Uterus (tissue), 4 donors: Measurements from ENCODE around the gene SNX17. TPM values are rescaled to one million over a fixed set of nuclear protein-coding genes. Genes with fewer than 3 reads are reported as not detected.
"Not testable (repeated sequence)": the region's sequence is repeated elsewhere in the genome, so short reads cannot be mapped to it uniquely, and the experiment has no call there.

Source experiments
- DNase-seq, 2 donors: peaks; one replicate each; pipeline ENCODE4 v3.0.0-alpha.2; 2019 to 2020
- H3K27ac ChIP-seq, 2 donors: fragments of 200-600 bp; sonication (generic); 1 replicate in 1 of 2; 2 replicates in 1 of 2; pipeline ENCODE4 v1.5.1; 2016 to 2018
- H3K27me3 ChIP-seq, 2 donors: fragments of 200-600 bp; sonication (generic); one replicate each; pipeline ENCODE4 v1.5.1; 2018 to 2019; ENCODE audit warnings: control low read depth in 1 of 2
- H3K36me3 ChIP-seq, 2 donors: fragments of 200-600 bp; sonication (generic); one replicate each; pipeline ENCODE4 v1.5.1; 2019; ENCODE audit warnings: control low read depth in 1 of 2
- H3K4me1 ChIP-seq, 2 donors: fragments of 200-600 bp; sonication (generic); one replicate each; pipeline ENCODE4 v1.5.1; 2018 to 2019; ENCODE audit warnings: control low read depth in 1 of 2
- H3K4me3 ChIP-seq, 2 donors: fragments of 200-600 bp; sonication (generic); 1 replicate in 1 of 2; 2 replicates in 1 of 2; pipeline ENCODE4 v1.5.1; 2018 to 2019; ENCODE audit warnings: mild to moderate bottlenecking in 1 of 2
- H3K9me3 ChIP-seq, 2 donors: fragments of 200-600 bp; sonication (generic); one replicate each; pipeline ENCODE4 v1.5.1; 2019; ENCODE audit warnings: control low read depth in 1 of 2
- POLR2A ChIP-seq, 2 donors: fragments of 450-650 bp; IDR thresholded peaks; one replicate each; pipeline ENCODE4 v1.6.1; 2016; ENCODE audit warnings: antibody characterized with exemption in 2 of 2, mild to moderate bottlenecking in 1 of 2, moderate library complexity in 1 of 2
- intact Hi-C: fragments of 100-400 bp; cut with DNase I; formaldehyde crosslinking; loops from one replicate; pipeline ENCODE4 v1.15.1; 2023; ENCODE audit warnings: low total_unique reads
- total RNA-seq, 4 donors: library from RNA; depleted of rRNA in 3 of 4; stranded (reverse); fragments of >200 nt in 3 of 4; gene quantifications; one replicate each; pipeline versions ENCODE4 v1.1.0 to v1.2.4, GENCODE V29; 2014 to 2023
- TF ChIP-seq, protein P1 (sequence below), 4 experiments: fragments of 200-600 bp in 2 of 4; fragments of 450-650 bp in 2 of 4; sonication (generic) in 2 of 4; IDR thresholded peaks; one replicate each; pipeline ENCODE4 v1.5.1; 2016 to 2019; ENCODE audit warnings: antibody characterized with exemption in 4 of 4, mild to moderate bottlenecking in 2 of 4, moderate library complexity in 1 of 4
- donor health status: DM: yes; HTN: yes; CAD: no.

The SNX17 gene
- total RNA-seq, 4 donors from 2014 or later, result 89.4 to 91.5 (median 90.8) TPM

GRCh38 chr2:27416151-27416550 lies 45.7 kb downstream of the SNX17 start:
- no peak overlapping the region for H3K27ac ChIP-seq
- DNase-seq, result no peak
- no peak for TF ChIP-seq POLR2A (IDR thresholded peaks at IDR 0.05)
- TF ChIP-seq, protein P1, sequence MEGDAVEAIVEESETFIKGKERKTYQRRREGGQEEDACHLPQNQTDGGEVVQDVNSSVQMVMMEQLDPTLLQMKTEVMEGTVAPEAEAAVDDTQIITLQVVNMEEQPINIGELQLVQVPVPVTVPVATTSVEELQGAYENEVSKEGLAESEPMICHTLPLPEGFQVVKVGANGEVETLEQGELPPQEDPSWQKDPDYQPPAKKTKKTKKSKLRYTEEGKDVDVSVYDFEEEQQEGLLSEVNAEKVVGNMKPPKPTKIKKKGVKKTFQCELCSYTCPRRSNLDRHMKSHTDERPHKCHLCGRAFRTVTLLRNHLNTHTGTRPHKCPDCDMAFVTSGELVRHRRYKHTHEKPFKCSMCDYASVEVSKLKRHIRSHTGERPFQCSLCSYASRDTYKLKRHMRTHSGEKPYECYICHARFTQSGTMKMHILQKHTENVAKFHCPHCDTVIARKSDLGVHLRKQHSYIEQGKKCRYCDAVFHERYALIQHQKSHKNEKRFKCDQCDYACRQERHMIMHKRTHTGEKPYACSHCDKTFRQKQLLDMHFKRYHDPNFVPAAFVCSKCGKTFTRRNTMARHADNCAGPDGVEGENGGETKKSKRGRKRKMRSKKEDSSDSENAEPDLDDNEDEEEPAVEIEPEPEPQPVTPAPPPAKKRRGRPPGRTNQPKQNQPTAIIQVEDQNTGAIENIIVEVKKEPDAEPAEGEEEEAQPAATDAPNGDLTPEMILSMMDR (IDR thresholded peaks at IDR 0.05), result no peak
- H3K9me3 ChIP-seq, result no peaks in the 10 kb centered on the region
- intact Hi-C loops, result no loop called here
- no peaks in the 10 kb centered on the region for H3K36me3 ChIP-seq
- no peaks in the 10 kb centered on the region for H3K27me3 ChIP-seq
- H3K4me1 ChIP-seq, result no peaks in the 10 kb centered on the region
- no peak overlapping the region for H3K4me3 ChIP-seq

GRCh38 chr2:27420996-27421395 lies 50.6 kb downstream of the SNX17 start:
- no peaks in the 10 kb centered on the region for H3K9me3 ChIP-seq
- TF ChIP-seq, protein P1 (IDR thresholded peaks at IDR 0.05), result no peak
- H3K27ac ChIP-seq, result no peak overlapping the region
- intact Hi-C loops, result no loop called here
- no peaks in the 10 kb centered on the region for H3K27me3 ChIP-seq
- no peaks in the 10 kb centered on the region for H3K4me1 ChIP-seq
- no peaks in the 10 kb centered on the region for H3K36me3 ChIP-seq
- H3K4me3 ChIP-seq, result no peak overlapping the region
- DNase-seq, result no peak

DNA sequence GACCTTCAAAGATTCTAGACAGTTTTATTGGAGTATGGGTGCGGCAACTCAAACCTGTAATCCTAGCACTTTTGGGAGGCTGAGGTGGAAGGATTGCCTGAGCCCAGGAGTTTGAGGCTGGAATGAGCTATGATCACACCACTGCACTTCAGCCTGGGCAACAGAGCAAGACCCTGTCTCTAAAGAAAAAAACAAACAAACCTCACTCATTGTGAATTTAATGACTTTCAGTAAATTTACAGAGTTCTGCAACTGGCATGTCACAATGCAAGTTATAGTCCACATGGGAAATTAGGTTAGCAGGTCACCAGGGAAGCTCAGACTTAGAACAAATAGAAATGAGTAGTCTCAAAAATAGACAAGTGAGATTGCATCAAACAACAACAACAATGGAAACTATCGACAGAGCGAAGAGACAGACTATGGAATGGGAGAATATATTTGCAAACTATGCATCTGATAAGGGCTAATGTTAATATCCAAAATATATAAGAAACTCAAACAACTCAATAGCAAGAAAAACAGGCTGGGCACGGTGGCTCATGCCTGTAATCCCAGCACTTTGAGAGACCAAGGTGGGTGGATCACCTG lies 51.3 kb downstream of the SNX17 start:
- Histone ChIP-seq H3K36me3 (no peaks in the 10 kb centered on the region), H3K4me3 (no peak overlapping the region), H3K27me3 (no peaks in the 10 kb centered on the region), H3K9me3 (no peaks in the 10 kb centered on the region), H3K27ac (no peak overlapping the region), H3K4me1 (no peaks in the 10 kb centered on the region)
- no peak for DNase-seq
- intact Hi-C loops, result no loop called here
- no peak for TF ChIP-seq POLR2A (IDR thresholded peaks at IDR 0.05)
- TF ChIP-seq, protein P1 (IDR thresholded peaks at IDR 0.05), result no peak

DNA sequence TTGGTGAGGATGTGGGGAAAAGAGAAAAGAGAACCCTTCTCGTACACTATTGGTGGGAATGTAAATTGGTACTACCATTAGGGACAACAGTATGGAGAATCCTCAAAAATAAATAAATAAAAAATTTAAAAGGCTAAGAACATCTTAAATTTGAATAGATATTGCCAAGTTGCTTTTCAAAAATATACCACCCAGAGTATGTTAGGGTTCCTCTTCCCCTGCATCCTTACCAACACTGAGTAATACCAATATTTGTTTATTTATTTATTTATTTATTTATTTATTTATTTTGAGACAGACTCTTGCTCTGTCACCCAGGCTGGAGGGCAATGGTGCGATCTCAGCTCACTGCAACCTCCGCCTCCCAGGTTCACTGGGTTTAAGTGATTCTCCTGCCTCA lies 52.5 kb downstream of the SNX17 start:
- H3K4me3 ChIP-seq, result no peak overlapping the region
- intact Hi-C loops, result no loop called here
- TF ChIP-seq, protein P1 (IDR thresholded peaks at IDR 0.05), result no peak
- TF ChIP-seq POLR2A (IDR thresholded peaks at IDR 0.05), result no peak
- DNase-seq, result no peak
- H3K4me1 ChIP-seq, result no peaks in the 10 kb centered on the region
- H3K27me3 ChIP-seq, result no peaks in the 10 kb centered on the region
- H3K9me3 ChIP-seq, result no peaks in the 10 kb centered on the region
- no peak overlapping the region for H3K27ac ChIP-seq
- H3K36me3 ChIP-seq, result no peaks in the 10 kb centered on the region

- DNase-seq, H3K4me3 ChIP-seq, H3K27ac ChIP-seq, H3K4me1 ChIP-seq, intact Hi-C loops, H3K36me3 ChIP-seq, H3K9me3 ChIP-seq, H3K27me3 ChIP-seq: not testable (repeated sequence)
These were observed 54.6 kb downstream of the SNX17 start for GRCh38 chr2:27425039-27425438.

Other genes with a start within 250 kb of the SNX17 start
- 1 to 10 TPM in 1 of 4 donors, not detected in 3; 1.2 TPM for gene ABHD1, start 246.8 kb upstream of the SNX17 start, total RNA-seq
- gene PREB, start 236.0 kb upstream of the SNX17 start, total RNA-seq, result 10 to 100 TPM; 37.7 to 91.0 (median 62.9) TPM
- gene PRR30, start 231.2 kb upstream of the SNX17 start, total RNA-seq, result not detected
- gene TCF23, start 221.6 kb upstream of the SNX17 start, total RNA-seq, result 10 to 100 TPM; 19.4 to 84.6 (median 32.0) TPM
- 100 to 1,000 TPM; 105 to 235 (median 144) TPM for gene ATRAID, start 158.6 kb upstream of the SNX17 start, total RNA-seq
- 10 to 100 TPM; 20.5 to 69.7 (median 60.5) TPM for gene SLC5A6, start 158.3 kb upstream of the SNX17 start, total RNA-seq
- gene CAD, start 153.2 kb upstream of the SNX17 start, total RNA-seq, result 10 to 100 TPM in 3 of 4 donors, 1 to 10 TPM in 1; 5.9 to 47.2 (median 31.3) TPM
- 1 to 10 TPM in 1 of 4 donors, under 1 TPM in 2, not detected in 1; 0.35 to 2.1 (median 0.88) TPM for gene SLC30A3, start 107.6 kb upstream of the SNX17 start, total RNA-seq
- gene DNAJC5G, start 95.2 kb upstream of the SNX17 start, total RNA-seq, result 1 to 10 TPM in 2 of 4 donors, under 1 TPM in 1, not detected in 1; 0.77 to 3.9 (median 1.5) TPM
- 1 to 10 TPM in 1 of 4 donors, under 1 TPM in 3; 0.26 to 5.0 (median 0.58) TPM for gene TRIM54, start 88.2 kb upstream of the SNX17 start, total RNA-seq
- 1 to 10 TPM in 3 of 4 donors, not detected in 1; 2.3 to 8.5 (median 2.3) TPM for gene UCN, start 62.2 kb upstream of the SNX17 start, total RNA-seq
- gene MPV17, start 47.5 kb upstream of the SNX17 start, total RNA-seq, result 10 to 100 TPM; 41.8 to 60.0 (median 50.6) TPM
- 10 to 100 TPM; 21.3 to 70.6 (median 31.2) TPM for gene GTF3C2, start 13.9 kb upstream of the SNX17 start, total RNA-seq
- gene EIF2B4, start 278 bp upstream of the SNX17 start, total RNA-seq, result 10 to 100 TPM in 3 of 4 donors, 1 to 10 TPM in 1; 7.9 to 51.7 (median 13.8) TPM
- 10 to 100 TPM in 3 of 4 donors, under 1 TPM in 1; 0.88 to 16.1 (median 12.0) TPM for gene ZNF513, start 10.1 kb downstream of the SNX17 start, total RNA-seq
- 10 to 100 TPM; 15.9 to 54.1 (median 42.2) TPM for gene PPM1G, start 39.0 kb downstream of the SNX17 start, total RNA-seq
- gene NRBP1, start 58.0 kb downstream of the SNX17 start, total RNA-seq, result 100 to 1,000 TPM in 2 of 4 donors, 10 to 100 TPM in 2; 57.6 to 148 (median 83.5) TPM
- gene KRTCAP3, start 71.8 kb downstream of the SNX17 start, total RNA-seq, result 1 to 10 TPM in 3 of 4 donors, not detected in 1; 1.9 to 8.8 (median 2.6) TPM
- 10 to 100 TPM in 3 of 4 donors, 1 to 10 TPM in 1; 9.7 to 63.1 (median 48.2) TPM for gene IFT172, start 119.1 kb downstream of the SNX17 start, total RNA-seq
- 1 to 10 TPM in 3 of 4 donors, under 1 TPM in 1; 0.59 to 9.1 (median 7.4) TPM for gene FNDC4, start 124.6 kb downstream of the SNX17 start, total RNA-seq
- gene GCKR, start 126.2 kb downstream of the SNX17 start, total RNA-seq, result under 1 TPM in 2 of 4 donors, not detected in 2; 0.61 to 0.69 TPM
- 10 to 100 TPM; 17.9 to 82.9 (median 42.6) TPM for gene ZNF512, start 212.4 kb downstream of the SNX17 start, total RNA-seq